ENCODE measurements around the gene PSAP. TPM values are rescaled to one million over a fixed set of nuclear protein-coding genes. Genes with fewer than 3 reads are reported as not detected.
A peak's percentile ranks its signal among the peaks of the same experiment; 100 is the strongest.
"Not testable (repeated sequence)": the region's sequence is repeated elsewhere in the genome, so short reads cannot be mapped to it uniquely, and the experiment has no call there.

Gene PSAP
- total RNA-seq, 1 donor from 2014 or later = 1,672 TPM

DNA sequence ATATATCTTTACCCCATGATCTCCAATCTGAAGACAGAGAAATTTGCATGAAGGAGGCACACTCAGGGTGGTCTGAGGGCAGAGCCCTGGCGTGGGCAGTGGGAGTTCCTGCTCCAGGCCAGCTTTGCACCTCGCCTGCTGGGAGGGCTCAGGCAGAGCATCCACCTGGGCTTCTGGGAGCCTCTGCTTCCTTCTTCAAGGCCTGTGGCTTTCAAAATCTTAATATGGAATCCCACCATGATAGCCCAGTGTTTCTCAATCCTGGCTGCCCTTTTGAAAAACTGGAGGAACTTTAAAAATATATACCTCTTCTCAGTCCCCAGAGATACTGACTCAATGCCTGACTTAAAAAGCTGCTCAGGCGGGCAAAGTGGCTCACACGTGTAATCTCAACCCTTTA, 36.7 kb upstream of the PSAP start:
- H3K4me1 ChIP-seq = peaks cover 22% of the 10 kb centered on the region
- intact Hi-C loops (cut with micrococcal nuclease) = no loop called here
- no peaks in the 10 kb centered on the region for H3K36me3 ChIP-seq
- TF ChIP-seq, protein P1, sequence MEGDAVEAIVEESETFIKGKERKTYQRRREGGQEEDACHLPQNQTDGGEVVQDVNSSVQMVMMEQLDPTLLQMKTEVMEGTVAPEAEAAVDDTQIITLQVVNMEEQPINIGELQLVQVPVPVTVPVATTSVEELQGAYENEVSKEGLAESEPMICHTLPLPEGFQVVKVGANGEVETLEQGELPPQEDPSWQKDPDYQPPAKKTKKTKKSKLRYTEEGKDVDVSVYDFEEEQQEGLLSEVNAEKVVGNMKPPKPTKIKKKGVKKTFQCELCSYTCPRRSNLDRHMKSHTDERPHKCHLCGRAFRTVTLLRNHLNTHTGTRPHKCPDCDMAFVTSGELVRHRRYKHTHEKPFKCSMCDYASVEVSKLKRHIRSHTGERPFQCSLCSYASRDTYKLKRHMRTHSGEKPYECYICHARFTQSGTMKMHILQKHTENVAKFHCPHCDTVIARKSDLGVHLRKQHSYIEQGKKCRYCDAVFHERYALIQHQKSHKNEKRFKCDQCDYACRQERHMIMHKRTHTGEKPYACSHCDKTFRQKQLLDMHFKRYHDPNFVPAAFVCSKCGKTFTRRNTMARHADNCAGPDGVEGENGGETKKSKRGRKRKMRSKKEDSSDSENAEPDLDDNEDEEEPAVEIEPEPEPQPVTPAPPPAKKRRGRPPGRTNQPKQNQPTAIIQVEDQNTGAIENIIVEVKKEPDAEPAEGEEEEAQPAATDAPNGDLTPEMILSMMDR (IDR thresholded peaks at IDR 0.05; ENCODE audit: borderline replicate concordance) = no peak
- H3K27ac ChIP-seq (replicated peaks) = peak overlapping the region; percentile 76
- no peaks in the 10 kb centered on the region for H3K27me3 ChIP-seq (ENCODE audit: low read depth)
- no peaks in the 10 kb centered on the region for H3K9me3 ChIP-seq (replicated peaks)
- DNase-seq = no peak
- no peak overlapping the region for H3K4me3 ChIP-seq

DNA sequence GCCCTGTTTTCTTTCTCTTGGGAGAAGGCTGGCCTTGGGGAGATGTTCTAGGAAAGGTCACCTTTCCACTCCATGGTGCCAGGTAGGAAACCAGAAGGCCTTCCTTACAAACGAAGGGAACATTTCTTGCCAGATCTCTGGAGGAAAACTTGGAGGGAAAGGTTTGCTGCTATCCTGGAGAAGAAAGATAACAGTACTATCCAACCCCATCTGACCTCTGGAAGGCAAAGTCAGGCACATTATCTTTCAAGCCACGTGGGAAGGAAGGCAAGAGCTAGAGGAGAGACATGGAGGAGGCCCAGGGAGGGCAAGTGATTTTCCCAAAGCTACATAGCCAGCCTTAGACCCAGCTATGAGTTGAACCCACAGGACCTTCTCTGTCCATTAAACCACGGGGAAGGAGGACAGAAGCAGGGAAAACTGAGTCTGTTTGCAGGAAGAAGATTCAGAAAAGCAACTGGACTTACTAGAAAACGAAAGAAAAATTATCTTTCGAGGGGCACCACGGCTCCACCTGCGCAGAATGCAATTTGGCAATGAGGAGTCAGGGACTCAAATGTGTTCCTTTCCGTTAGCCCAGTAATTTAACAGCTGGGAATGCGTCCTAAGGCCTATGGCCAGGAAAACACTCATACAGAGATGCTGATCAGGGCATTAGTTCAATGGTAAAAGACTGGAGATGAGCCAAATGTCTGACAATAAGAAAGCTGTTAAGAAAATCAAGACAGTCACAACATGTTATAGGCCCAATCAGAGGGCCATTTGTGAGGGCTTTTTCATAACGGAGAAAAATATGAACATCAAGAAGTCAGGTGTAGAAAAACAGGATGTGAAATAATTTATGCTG, 32.0 kb upstream of the PSAP start:
- DNase-seq = no peak
- no peak overlapping the region for H3K4me3 ChIP-seq
- no peaks in the 10 kb centered on the region for H3K36me3 ChIP-seq
- TF ChIP-seq, protein P1 (IDR thresholded peaks at IDR 0.05; ENCODE audit: borderline replicate concordance) = no peak
- no peaks in the 10 kb centered on the region for H3K9me3 ChIP-seq (replicated peaks)
- H3K27me3 ChIP-seq (ENCODE audit: low read depth) = no peaks in the 10 kb centered on the region
- peaks cover 9% of the 10 kb centered on the region for H3K4me1 ChIP-seq
- H3K27ac ChIP-seq (replicated peaks) = peak overlapping the region; percentile 3
- intact Hi-C loops (cut with micrococcal nuclease) = no loop called here

DNA sequence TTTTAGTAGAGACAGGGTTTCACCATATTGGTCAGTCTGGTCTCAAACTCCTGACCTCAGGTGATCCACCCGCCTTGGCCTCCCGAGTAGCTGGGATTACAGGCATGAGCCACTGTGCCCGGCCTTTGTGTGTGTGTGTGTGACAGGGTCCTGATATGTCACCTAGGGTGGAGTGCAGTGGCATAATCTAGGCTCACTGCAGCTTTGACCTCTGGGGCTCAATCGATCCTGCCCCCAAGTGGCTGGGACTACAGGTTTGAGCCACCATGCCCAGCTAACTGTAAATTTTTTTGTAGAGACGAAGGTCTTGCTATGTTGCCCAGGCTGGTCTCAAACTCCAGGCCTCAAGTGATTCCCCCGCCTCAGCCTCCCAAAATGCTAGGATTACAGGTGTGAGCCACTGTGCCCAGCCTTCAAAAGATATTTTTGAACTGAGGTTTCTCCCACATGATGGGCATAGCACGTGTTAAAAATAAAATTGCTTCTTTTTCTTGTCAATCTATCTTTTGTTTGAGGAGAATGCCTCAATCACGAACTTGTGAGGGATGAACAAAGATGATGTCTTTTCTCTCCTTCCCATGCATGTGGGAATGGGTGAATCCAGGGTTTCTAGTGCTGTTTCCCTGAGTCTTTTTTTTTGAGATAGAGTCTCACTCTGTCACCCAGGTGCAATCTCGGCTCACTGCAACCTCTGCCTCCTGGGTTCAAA, 30.8 kb upstream of the PSAP start:
- no peak overlapping the region for H3K4me3 ChIP-seq
- no peaks in the 10 kb centered on the region for H3K9me3 ChIP-seq (replicated peaks)
- DNase-seq = no peak
- H3K27me3 ChIP-seq (ENCODE audit: low read depth) = no peaks in the 10 kb centered on the region
- TF ChIP-seq, protein P1 (IDR thresholded peaks at IDR 0.05; ENCODE audit: borderline replicate concordance) = no peak
- intact Hi-C loops (cut with micrococcal nuclease) = no loop called here
- H3K36me3 ChIP-seq = no peaks in the 10 kb centered on the region
- H3K27ac ChIP-seq (replicated peaks) = no peak overlapping the region
- H3K4me1 ChIP-seq = peaks cover 9% of the 10 kb centered on the region

DNA sequence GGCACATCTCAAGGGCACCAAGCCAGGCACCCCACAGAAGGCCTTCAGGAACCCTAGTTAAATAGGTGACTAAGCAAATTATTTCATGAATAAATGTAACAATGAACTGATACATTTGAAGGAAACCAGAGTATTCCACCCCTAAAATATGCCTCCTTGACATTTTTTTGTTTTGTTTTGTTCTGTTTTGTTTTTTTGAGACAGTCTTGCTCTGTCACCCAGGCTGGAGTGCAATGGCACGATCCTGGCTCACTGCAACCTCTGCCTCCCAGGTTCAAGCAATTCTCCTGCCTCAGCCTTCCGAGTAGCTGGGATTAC, 30.2 kb upstream of the PSAP start:
- H3K4me3 ChIP-seq; H3K27me3 ChIP-seq (ENCODE audit: low read depth); H3K9me3 ChIP-seq (replicated peaks); DNase-seq; H3K36me3 ChIP-seq; intact Hi-C loops (cut with micrococcal nuclease); H3K27ac ChIP-seq (replicated peaks); H3K4me1 ChIP-seq: not testable (repeated sequence)

DNA sequence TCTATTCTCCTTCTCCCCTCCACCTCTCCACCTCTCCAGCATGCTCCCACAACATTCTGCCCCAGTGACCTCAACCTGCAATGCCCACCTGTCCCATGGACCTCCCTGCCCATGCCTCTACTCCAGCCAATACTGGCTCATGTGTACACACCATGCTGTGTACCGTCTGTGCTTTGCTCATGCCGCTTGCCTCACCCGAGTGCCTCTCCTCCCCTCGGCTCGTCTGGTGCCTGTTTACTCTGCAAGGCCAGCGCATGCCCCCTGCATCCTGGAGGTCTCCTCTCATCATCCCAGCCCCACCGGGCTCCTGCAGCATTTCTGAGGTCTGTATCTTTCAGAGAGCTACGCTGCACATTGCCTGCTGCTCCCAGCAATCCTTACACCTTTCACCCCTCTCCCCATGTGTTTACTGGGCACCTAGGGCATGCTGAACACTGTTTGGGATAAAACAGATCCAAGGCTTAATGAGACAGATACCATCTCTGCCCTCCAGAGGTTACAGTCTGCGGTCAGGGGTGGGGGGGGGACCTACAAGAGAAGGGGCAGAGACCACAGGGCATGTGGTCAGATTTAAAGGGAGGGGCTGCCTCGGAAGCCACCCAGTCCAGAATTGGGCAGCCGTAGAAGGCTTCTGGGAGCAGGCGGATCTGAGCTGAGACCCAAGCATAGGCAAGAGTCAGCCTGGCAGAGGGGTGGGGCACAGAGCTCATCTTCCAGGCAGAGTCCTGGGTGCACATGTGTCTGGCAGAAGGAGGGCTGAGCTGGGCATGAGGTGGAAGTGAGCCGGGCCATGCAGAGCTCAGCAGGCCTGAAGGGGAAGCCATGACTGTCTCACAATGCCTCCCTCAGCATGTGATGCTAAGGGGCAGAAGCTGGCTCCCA, 29.6 kb upstream of the PSAP start:
- H3K36me3 ChIP-seq = no peaks in the 10 kb centered on the region
- no peaks in the 10 kb centered on the region for H3K27me3 ChIP-seq (ENCODE audit: low read depth)
- no peak overlapping the region for H3K4me3 ChIP-seq
- TF ChIP-seq, protein P1 (IDR thresholded peaks at IDR 0.05; ENCODE audit: borderline replicate concordance) = no peak
- H3K4me1 ChIP-seq = peaks cover 9% of the 10 kb centered on the region
- intact Hi-C loops (cut with micrococcal nuclease) = no loop called here
- peak; percentile 44 for DNase-seq
- no peak overlapping the region for H3K27ac ChIP-seq (replicated peaks)
- H3K9me3 ChIP-seq (replicated peaks) = no peaks in the 10 kb centered on the region

All from left ventricle myocardium inferior (tissue), 1 donor.